Psoas muscle (tissue), 8 donors: ENCODE measurements around the gene EIF4A2. TPM values are rescaled to one million over a fixed set of nuclear protein-coding genes. Genes with fewer than 3 reads are reported as not detected.

Experiments
- ATAC-seq, 4 donors: fragments of 200-7000 bp; cut with Tn5 transposase; one replicate each; pipeline ENCODE4 v1.9.1; 2020; ENCODE audit warnings: moderate library complexity in 3 of 4, mild to moderate bottlenecking in 2 of 4
- DNase-seq, 2 donors: peaks; one replicate each; pipeline ENCODE4 v3.0.0-alpha.2; 2020
- H3K27ac ChIP-seq: fragments of 200-600 bp; one replicate; pipeline ENCODE4 v1.8.0; 2022
- H3K27me3 ChIP-seq, 3 donors: fragments of 200-600 bp in 1 of 3; one replicate each; pipeline versions ENCODE4 v1.6.1 to v1.8.0; 2013 to 2022; ENCODE audit warnings: low read length in 2 of 3, mild to moderate bottlenecking in 2 of 3, moderate library complexity in 1 of 3; ENCODE audit not compliant: insufficient read depth in 3 of 3
- H3K36me3 ChIP-seq, 2 donors: fragments of 200-600 bp in 1 of 2; one replicate each; pipeline versions ENCODE4 v1.6.1 to v1.8.0; 2013 to 2022; ENCODE audit warnings: low read depth in 1 of 2, mild to moderate bottlenecking in 1 of 2, moderate library complexity in 1 of 2; ENCODE audit not compliant: insufficient read depth in 1 of 2
- H3K4me1 ChIP-seq: fragments of 200-600 bp; one replicate; pipeline ENCODE4 v1.8.0; 2022
- H3K4me3 ChIP-seq: fragments of 200-600 bp; one replicate; pipeline ENCODE4 v1.8.0; 2022; ENCODE audit warnings: mild to moderate bottlenecking
- H3K9me3 ChIP-seq: fragments of 200-600 bp; one replicate; pipeline ENCODE4 v1.8.0; 2022
- WGBS, 3 donors: extraction: QIAGEN DNeasy Blood & Tissue Kit; methylation state at CpG; one replicate each; pipeline versions ENCODE4 v1.1.6 to v1.1.7; 2013; 5-methylcytosine and 5-hydroxymethylcytosine counted together
- intact Hi-C, 2 donors: fragments of 100-400 bp; cut with DNase I; formaldehyde crosslinking; loops; one replicate each; pipeline versions ENCODE4 v1.11.0 to v1.14.2; 2022
- polyA plus RNA-seq, 3 donors: library from polyadenylated mRNA; stranded (reverse); fragments of 200-250 nt; gene quantifications; one replicate each; pipeline ENCODE4 v1.2.3, GENCODE V29; 2013
- total RNA-seq, 4 donors: library from RNA; stranded (reverse); fragmentation: NEBNext Ultra II Directional in 2 of 4; extraction: Animal tissue kit (Norgen Biotek cat#: 25700) in 2 of 4; gene quantifications; one replicate each; pipeline versions ENCODE4 v1.2.1 to v1.2.4, GENCODE V29; 2021 to 2023
- TF ChIP-seq, protein P1 (sequence below): fragments of 200-600 bp; IDR thresholded peaks from one replicate; pipeline ENCODE4 v1.8.0; 2022; ENCODE audit warnings: antibody characterized with exemption
- donor health status: healthy with polysubstance abuse.
- donor health status: DM: no; HTN: no; CAD: no; lungs with moderate emphysema.
- donor health status: Bipolar disorder and iron deficiency.
- donor health status: healthy.
- donor health status: DM: yes; HTN: yes; CAD: no.
- donor health status: DM: no; HTN: no; CAD: no.
- donor health status: DM: no; HTN: no; CAD: no.
- donor health status: DM: yes; HTN: yes; CAD: no.

Gene EIF4A2
- total and polyA plus RNA-seq, 7 donors: 397 to 778 (median 570) TPM

DNA sequence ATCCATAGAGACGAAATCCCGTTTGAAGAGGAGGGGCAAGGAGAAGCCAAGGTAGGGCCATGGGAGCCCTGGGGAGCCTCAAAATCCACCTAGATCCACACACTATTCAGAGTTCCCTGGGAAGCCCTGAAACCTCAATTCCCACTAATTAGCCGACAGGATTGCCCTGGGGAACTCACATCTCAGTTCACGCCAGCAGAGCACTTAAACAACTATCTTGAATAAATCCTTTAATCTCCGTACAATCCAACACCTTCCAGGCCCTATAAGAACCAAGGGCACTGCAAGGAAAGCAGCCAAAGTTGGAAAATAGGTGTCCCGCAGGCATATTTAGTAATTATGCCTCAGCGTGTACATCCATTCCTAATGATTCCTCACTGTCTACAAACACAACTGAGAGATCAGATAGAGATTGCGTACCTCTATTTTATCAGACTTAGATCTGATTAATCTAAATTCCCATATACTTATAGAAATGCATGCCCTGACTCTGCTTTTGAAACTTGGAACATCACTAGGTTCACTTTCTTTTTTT, 25.6 kb upstream of the EIF4A2 start:
- no peak overlapping the region for H3K27ac ChIP-seq
- TF ChIP-seq, protein P1, sequence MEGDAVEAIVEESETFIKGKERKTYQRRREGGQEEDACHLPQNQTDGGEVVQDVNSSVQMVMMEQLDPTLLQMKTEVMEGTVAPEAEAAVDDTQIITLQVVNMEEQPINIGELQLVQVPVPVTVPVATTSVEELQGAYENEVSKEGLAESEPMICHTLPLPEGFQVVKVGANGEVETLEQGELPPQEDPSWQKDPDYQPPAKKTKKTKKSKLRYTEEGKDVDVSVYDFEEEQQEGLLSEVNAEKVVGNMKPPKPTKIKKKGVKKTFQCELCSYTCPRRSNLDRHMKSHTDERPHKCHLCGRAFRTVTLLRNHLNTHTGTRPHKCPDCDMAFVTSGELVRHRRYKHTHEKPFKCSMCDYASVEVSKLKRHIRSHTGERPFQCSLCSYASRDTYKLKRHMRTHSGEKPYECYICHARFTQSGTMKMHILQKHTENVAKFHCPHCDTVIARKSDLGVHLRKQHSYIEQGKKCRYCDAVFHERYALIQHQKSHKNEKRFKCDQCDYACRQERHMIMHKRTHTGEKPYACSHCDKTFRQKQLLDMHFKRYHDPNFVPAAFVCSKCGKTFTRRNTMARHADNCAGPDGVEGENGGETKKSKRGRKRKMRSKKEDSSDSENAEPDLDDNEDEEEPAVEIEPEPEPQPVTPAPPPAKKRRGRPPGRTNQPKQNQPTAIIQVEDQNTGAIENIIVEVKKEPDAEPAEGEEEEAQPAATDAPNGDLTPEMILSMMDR: no peak
- no peaks in the 10 kb centered on the region for H3K4me1 ChIP-seq
- H3K4me3 ChIP-seq: no peak overlapping the region
- H3K36me3 ChIP-seq: no peaks in the 10 kb centered on the region
- DNase-seq: no peak
- intact Hi-C loops: no loop called here
- 65 to 76% (median 68%) methylated on average over 8 of the region's 8 CpGs for WGBS, 3 donors
- H3K27me3 ChIP-seq: peaks cover 0 to 1% (median 0%) of the 10 kb centered on the region in 3 donors
- no peak for ATAC-seq
- no peaks in the 10 kb centered on the region for H3K9me3 ChIP-seq

DNA sequence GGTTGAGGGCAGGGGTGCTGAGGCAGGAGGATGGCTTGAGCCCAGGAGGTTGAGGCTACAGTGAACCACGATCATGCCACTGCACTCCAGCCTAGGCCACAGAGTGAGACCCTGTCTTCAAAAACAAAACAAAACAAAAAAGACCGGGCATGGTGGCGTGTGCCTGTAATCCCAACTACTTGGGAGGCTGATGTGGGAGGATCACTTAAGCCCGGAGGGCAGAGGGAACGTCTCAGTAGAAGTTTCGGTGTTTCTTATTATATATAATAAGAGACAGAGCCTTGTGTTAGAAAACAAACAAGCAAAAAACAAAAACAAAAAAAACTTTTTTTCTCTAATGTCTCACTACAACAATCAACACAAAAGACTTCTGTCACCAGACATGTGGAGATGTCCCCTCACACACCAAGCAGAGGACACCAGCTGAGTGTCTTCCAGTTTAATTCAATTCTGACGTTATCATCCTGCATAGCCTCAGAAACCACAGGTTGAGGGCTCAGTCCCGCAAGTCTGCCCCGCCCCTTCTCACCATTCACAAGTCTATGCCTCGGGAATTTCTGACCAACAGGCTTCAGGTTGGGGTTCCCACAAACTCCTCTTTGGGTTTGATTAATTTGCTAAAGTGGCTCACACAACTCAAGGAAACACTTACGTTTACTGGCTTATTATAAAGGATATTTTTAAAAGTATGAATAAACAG, 24.0 kb upstream of the EIF4A2 start:
- DNase-seq (no peak), ATAC-seq (no peak)
- intact Hi-C loops: no loop called here
- Histone ChIP-seq H3K4me1 (no peaks in the 10 kb centered on the region), H3K9me3 (no peaks in the 10 kb centered on the region), H3K27me3 (peaks cover 0 to 1% (median 0%) of the 10 kb centered on the region in 3 donors), H3K36me3 (no peaks in the 10 kb centered on the region), H3K27ac (no peak overlapping the region), H3K4me3 (no peak overlapping the region)
- TF ChIP-seq, protein P1: no peak
- WGBS, 3 donors: 72 to 82% (median 78%) methylated on average over 11 of the region's 11 CpGs

DNA sequence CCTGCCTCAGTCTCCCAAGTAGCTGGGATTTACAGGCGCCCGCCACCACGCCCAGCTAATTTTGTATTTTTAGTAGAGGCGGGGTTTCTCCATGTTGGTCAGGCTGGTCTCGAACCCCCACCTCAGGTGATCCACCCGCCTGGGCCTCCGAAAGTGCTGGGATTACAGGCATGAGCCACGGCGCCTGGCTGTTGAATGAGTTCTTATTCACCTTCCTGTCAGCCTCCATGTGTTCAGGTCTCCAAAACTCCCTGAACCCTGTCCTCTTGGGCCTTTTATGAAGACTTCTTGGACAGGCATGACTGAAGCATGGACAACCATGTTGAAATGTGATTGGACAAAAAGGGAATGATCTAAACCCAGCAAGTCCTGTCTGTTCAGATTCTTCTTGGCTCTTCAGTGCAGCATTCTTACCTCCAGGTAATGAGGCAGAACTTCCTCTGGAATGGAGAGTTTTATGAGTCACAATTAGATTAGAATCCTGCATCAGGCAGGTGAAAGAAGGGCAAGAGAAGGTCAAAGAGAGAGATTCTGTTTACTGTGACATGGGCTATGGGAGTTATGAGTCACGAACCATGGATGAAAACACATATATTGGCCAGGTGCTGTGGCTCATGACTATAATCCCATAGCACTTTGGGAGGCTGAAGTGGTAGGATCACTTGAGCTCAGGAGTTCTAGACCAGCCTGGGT, 23.1 kb upstream of the EIF4A2 start:
- no peaks in the 10 kb centered on the region for H3K9me3 ChIP-seq
- no peaks in the 10 kb centered on the region for H3K36me3 ChIP-seq
- TF ChIP-seq, protein P1: no peak
- no peak overlapping the region for H3K27ac ChIP-seq
- H3K4me3 ChIP-seq: no peak overlapping the region
- 92 to 95% (median 92%) methylated on average over 10 of the region's 10 CpGs for WGBS, 3 donors
- peaks cover 0 to 1% (median 0%) of the 10 kb centered on the region in 3 donors for H3K27me3 ChIP-seq
- DNase-seq (no peak), ATAC-seq (no peak)
- no peaks in the 10 kb centered on the region for H3K4me1 ChIP-seq
- intact Hi-C loops: no loop called here

DNA sequence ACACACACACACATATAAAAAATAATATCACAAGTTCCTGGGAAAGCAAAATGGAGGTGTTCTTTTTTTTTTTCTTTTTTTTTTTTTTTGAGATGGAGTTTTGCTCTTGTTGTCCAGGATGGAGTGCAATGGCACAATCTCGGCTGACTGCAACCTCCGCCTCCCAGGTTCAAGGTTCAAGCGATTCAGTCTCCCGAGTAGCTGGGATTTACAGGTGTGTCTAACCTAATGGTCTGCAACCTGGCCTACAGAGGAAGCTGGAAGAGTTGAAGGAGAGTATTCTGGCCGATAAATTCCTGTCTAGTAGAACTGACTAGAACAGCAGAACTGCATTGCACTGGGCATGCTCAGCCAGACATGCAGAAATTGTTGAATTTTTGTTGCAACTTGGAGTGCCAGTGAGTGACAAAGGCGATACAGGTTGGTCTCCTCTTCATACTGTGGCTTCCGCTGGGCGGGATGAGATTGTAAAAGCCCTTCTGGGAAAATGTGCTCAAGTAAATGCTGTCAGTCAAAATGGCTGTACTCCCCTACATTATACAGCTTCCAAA, 22.4 kb upstream of the EIF4A2 start:
- peaks cover 0 to 1% (median 0%) of the 10 kb centered on the region in 3 donors for H3K27me3 ChIP-seq
- 89 to 93% (median 92%) methylated on average over 8 of the region's 8 CpGs for WGBS, 3 donors
- intact Hi-C loops: no loop called here

More for the DNA sequence above, 22.4 kb upstream of the EIF4A2 start:
- no peaks in the 10 kb centered on the region for H3K9me3 ChIP-seq
- no peak overlapping the region for H3K4me3 ChIP-seq
- H3K27ac ChIP-seq: no peak overlapping the region
- DNase-seq (no peak), ATAC-seq (no peak)
- TF ChIP-seq, protein P1: no peak
- no peaks in the 10 kb centered on the region for H3K36me3 ChIP-seq
- no peaks in the 10 kb centered on the region for H3K4me1 ChIP-seq
